KOPT-K1 (cell line): ENCODE measurements around the gene GTF2A1.

Source experiments
- H3K27ac ChIP-seq: fragments of 200-600 bp; sonication (generic); 2 replicates; pipeline ENCODE4 v1.5.1; 2016; ENCODE audit warnings: antibody characterized with exemption, mild to moderate bottlenecking, low read depth, low read length; ENCODE audit not compliant: poor library complexity, severe bottlenecking
- H3K36me3 ChIP-seq: fragments of 200-600 bp; sonication (generic); 2 replicates; pipeline ENCODE4 v1.5.1; 2017; ENCODE audit warnings: antibody characterized with exemption, mild to moderate bottlenecking, low read length, moderate library complexity; ENCODE audit not compliant: insufficient read depth
- H3K9me3 ChIP-seq: fragments of 200-600 bp; sonication (generic); 2 replicates; pipeline ENCODE4 v1.5.1; 2017; ENCODE audit warnings: antibody characterized with exemption, low read length, mild to moderate bottlenecking; ENCODE audit not compliant: insufficient read depth, poor library complexity, severe bottlenecking

Gene GTF2A1

DNA sequence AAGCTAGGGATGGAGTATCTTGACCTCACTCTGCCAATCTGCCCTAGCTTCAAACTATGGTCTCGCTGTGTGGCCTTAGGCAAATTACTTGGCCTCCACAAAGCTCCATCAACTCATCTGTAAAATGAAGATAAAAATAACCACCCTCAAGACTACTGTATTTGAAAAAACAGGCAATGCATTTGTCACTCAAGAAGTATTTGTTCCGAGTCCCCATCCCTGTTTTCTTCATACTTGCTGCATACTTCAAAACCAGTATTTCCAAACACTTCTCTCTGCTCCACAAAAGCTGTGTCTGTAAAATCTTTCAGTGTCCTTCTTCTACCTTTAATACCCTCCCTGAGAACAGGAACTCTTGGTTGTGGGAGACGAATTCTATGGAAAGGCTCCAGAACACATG, 47.9 kb downstream of the GTF2A1 start:
- no peak overlapping the region for H3K27ac ChIP-seq
- H3K9me3 ChIP-seq, result no peaks in the 10 kb centered on the region
- peaks cover 4% of the 10 kb centered on the region; the same call in 1 of the 2 replicates for H3K36me3 ChIP-seq

DNA sequence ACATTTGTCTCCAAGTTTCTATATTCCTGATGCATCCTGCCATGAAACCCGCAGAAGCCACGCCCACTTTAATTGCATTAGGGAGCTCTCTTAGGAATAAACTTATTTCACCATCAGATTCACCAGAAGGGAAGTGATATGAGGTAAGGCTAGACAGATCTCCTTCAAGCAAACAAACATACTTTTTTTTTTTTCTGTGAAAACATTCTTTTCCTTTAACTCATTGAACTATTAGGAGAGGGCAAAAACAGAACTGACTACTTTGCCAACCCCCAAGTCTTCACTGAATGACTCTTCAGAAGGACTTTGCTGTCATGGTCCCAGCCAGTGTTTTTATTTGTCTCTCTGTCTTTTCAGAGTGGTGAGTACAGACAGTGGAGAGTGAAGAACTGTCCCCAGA, 48.4 kb downstream of the GTF2A1 start:
- H3K27ac ChIP-seq, result no peak overlapping the region
- peaks cover 4% of the 10 kb centered on the region; the same call in 1 of the 2 replicates for H3K36me3 ChIP-seq
- H3K9me3 ChIP-seq, result no peaks in the 10 kb centered on the region

- Histone ChIP-seq H3K27ac (peak overlapping the region; percentile 86), H3K36me3 (peaks cover 4% of the 10 kb centered on the region; the same call in 1 of the 2 replicates)
Observed at GRCh38 chr14:81170829-81171195, 49.9 kb downstream of the GTF2A1 start.

GRCh38 chr14:81170104-81170828, 50.5 kb downstream of the GTF2A1 start:
- Histone ChIP-seq H3K27ac (peak overlapping the region; percentile 86), H3K9me3 (no peaks in the 10 kb centered on the region), H3K36me3 (peaks cover 4% of the 10 kb centered on the region; the same call in 1 of the 2 replicates)

More at GRCh38 chr14:81170829-81171195, 49.9 kb downstream of the GTF2A1 start:
- no peaks in the 10 kb centered on the region for H3K9me3 ChIP-seq

- H3K27ac ChIP-seq, result peak overlapping the region; percentile 86
Observed at GRCh38 chr14:81169711-81170103, 51.1 kb downstream of the GTF2A1 start.

DNA sequence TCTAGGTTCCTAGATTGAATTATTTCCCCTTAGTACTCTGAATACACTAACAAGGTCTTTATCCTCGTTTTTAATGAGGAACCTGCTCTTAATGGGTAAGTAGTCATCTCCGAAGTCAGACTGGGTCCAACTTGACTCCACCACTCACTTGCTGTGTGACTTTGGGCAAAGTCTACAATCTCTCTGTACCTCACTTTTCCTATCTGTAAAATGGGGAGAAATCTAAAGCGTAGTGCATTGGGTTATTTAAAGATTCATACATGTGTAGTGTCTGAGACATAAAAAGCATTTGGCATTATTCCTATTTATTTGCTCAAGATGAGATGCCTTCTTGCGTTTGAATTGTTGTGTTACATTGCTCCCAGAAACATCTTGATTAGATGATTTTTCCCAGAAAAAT, 51.5 kb downstream of the GTF2A1 start:
- H3K9me3 ChIP-seq, result no peaks in the 10 kb centered on the region
- no peaks in the 10 kb centered on the region for H3K36me3 ChIP-seq
- H3K27ac ChIP-seq, result peak overlapping the region; percentile 86

More at GRCh38 chr14:81169711-81170103, 51.1 kb downstream of the GTF2A1 start:
- no peaks in the 10 kb centered on the region for H3K9me3 ChIP-seq
- no peaks in the 10 kb centered on the region for H3K36me3 ChIP-seq

DNA sequence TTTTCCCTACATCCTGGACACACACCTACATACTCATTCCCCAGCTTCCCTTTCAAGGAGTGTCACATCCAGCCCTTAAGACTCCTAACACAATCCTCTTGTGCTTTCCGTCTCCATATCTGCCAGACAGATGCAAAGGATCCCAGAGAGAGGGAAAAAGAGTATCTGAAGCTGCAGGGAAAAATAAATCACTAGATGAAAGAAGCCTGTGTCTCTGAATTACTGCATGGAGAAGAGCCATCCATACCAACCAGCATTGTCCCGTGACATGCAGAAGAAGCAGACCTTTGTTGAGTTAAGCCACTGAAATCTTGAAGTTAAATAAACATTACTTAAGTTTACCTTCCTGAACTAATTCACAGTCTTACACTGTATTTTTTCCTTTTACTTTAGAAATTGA, 54.6 kb downstream of the GTF2A1 start:
- no peaks in the 10 kb centered on the region for H3K9me3 ChIP-seq
- H3K36me3 ChIP-seq, result no peaks in the 10 kb centered on the region
- H3K27ac ChIP-seq, result no peak overlapping the region

DNA sequence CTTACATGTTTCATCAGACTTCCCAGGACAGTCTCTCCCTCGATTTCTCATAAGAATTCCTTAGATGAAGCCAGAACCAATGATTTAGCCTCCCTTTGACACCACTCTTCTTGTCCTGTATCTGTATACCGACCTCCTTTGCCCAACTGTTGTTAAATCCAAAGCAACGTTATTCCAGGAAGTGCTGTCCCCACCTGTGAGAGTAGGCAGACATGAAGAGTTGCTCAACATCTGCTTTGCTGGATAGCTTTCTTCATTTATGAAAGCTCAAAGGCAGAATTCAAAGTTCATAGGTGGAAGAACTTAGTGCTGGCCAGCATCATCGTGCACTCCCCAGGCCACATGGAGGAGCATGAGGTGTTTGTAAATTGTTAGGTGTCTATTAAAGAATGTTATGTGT, 55.6 kb downstream of the GTF2A1 start:
- Histone ChIP-seq H3K36me3 (no peaks in the 10 kb centered on the region), H3K27ac (peak overlapping the region; percentile 66), H3K9me3 (no peaks in the 10 kb centered on the region)

- Histone ChIP-seq H3K36me3 (no peaks in the 10 kb centered on the region), H3K27ac (peak overlapping the region; percentile 66), H3K9me3 (no peaks in the 10 kb centered on the region)
Observed at GRCh38 chr14:81164167-81164774, 56.5 kb downstream of the GTF2A1 start.

- no peaks in the 10 kb centered on the region for H3K9me3 ChIP-seq
- no peaks in the 10 kb centered on the region for H3K36me3 ChIP-seq
- H3K27ac ChIP-seq, result no peak overlapping the region
Observed at GRCh38 chr14:81162941-81163340, 57.8 kb downstream of the GTF2A1 start.

- H3K27ac ChIP-seq, result no peak overlapping the region
- H3K9me3 ChIP-seq, result no peaks in the 10 kb centered on the region
Observed at GRCh38 chr14:81161749-81162148, 59.0 kb downstream of the GTF2A1 start.

GRCh38 chr14:81161088-81161487, 59.7 kb downstream of the GTF2A1 start:
- Histone ChIP-seq H3K27ac (no peak overlapping the region), H3K36me3 (no peaks in the 10 kb centered on the region), H3K9me3 (no peaks in the 10 kb centered on the region)

More at GRCh38 chr14:81161749-81162148, 59.0 kb downstream of the GTF2A1 start:
- H3K36me3 ChIP-seq, result no peaks in the 10 kb centered on the region

- H3K27ac ChIP-seq, result no peak overlapping the region
- no peaks in the 10 kb centered on the region for H3K36me3 ChIP-seq
- no peaks in the 10 kb centered on the region for H3K9me3 ChIP-seq
Observed at GRCh38 chr14:81157431-81157830, 63.3 kb downstream of the GTF2A1 start.

DNA sequence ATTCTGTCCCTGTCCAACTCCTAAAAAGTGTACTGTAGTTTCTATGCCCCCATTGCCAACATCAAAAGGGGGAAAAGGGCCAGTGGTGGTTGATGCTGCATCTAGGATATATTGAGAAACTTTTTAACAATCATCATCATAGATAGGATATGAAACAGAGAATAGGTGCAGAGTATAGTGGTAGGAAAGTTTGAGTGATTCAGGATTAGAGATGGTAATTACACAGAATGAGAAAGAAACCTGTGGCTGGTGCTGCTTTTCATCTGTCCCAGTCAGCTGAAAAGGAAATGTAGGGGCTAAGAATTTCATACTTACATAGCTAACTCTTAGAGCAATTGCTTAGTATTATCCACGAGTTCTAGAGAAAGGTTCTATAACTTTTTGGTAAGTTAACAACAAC, 67.6 kb downstream of the GTF2A1 start:
- Histone ChIP-seq H3K27ac (no peak overlapping the region), H3K9me3 (no peaks in the 10 kb centered on the region), H3K36me3 (no peaks in the 10 kb centered on the region)

- H3K36me3 ChIP-seq, result peaks cover 9% of the 10 kb centered on the region
- H3K9me3 ChIP-seq, result no peaks in the 10 kb centered on the region
- no peak overlapping the region for H3K27ac ChIP-seq
Observed at GRCh38 chr14:81148635-81149034, 72.1 kb downstream of the GTF2A1 start.
